ENCODE measurements around the gene MEIS2. TPM values are rescaled to one million over a fixed set of nuclear protein-coding genes. Genes with fewer than 3 reads are reported as not detected.

Gene MEIS2
- total and polyA plus RNA-seq, 2 experiments from 2014 or later: 224 to 432 TPM

GRCh38 chr15:36938764-36939163, 161.6 kb downstream of the MEIS2 start:
- peaks cover 11% of the 10 kb centered on the region for H3K36me3 ChIP-seq
- H3K27me3 ChIP-seq: no peaks in the 10 kb centered on the region
- no peak for DNase-seq (ENCODE audit: low read depth in 1 of 2, low spot score in 1 of 2)
- peak overlapping the region; percentile 71 for H3K27ac ChIP-seq
- H3K4me3 ChIP-seq: no peak overlapping the region
- H3K9me3 ChIP-seq (ENCODE audit: low read depth): no peaks in the 10 kb centered on the region
- peaks cover 79% of the 10 kb centered on the region for H3K4me1 ChIP-seq (ENCODE audit: low read depth)
- TF ChIP-seq CTCF (IDR thresholded peaks at IDR 0.05; ENCODE audit: low read depth, low read length): no peak

GRCh38 chr15:36938131-36938530, 162.2 kb downstream of the MEIS2 start:
- peak overlapping the region; percentile 71 for H3K27ac ChIP-seq

GRCh38 chr15:36936613-36937012, 163.7 kb downstream of the MEIS2 start:
- Histone ChIP-seq H3K4me3 (no peak overlapping the region), H3K4me1 (ENCODE audit: low read depth) (peaks cover 76% of the 10 kb centered on the region), H3K36me3 (peaks cover 15% of the 10 kb centered on the region), H3K9me3 (ENCODE audit: low read depth) (no peaks in the 10 kb centered on the region), H3K27ac (peak overlapping the region; percentile 71), H3K27me3 (no peaks in the 10 kb centered on the region)
- peak in 1 of 2 donors; percentile 68 for DNase-seq (ENCODE audit: low read depth in 1 of 2, low spot score in 1 of 2)
- no peak for TF ChIP-seq CTCF (IDR thresholded peaks at IDR 0.05; ENCODE audit: low read depth, low read length)

More at GRCh38 chr15:36938131-36938530, 162.2 kb downstream of the MEIS2 start:
- no peak for DNase-seq (ENCODE audit: low read depth in 1 of 2, low spot score in 1 of 2)
- TF ChIP-seq CTCF (IDR thresholded peaks at IDR 0.05; ENCODE audit: low read depth, low read length): no peak
- Histone ChIP-seq H3K36me3 (peaks cover 13% of the 10 kb centered on the region), H3K9me3 (ENCODE audit: low read depth) (no peaks in the 10 kb centered on the region), H3K4me3 (no peak overlapping the region), H3K27me3 (no peaks in the 10 kb centered on the region), H3K4me1 (ENCODE audit: low read depth) (peaks cover 79% of the 10 kb centered on the region)

- Histone ChIP-seq H3K4me1 (ENCODE audit: low read depth) (peaks cover 46% of the 10 kb centered on the region), H3K36me3 (peaks cover 26% of the 10 kb centered on the region)
- TF ChIP-seq CTCF (IDR thresholded peaks at IDR 0.05; ENCODE audit: low read depth, low read length): no peak
Measured at GRCh38 chr15:36933255-36933990, 166.9 kb downstream of the MEIS2 start.

GRCh38 chr15:36932070-36932469, 168.3 kb downstream of the MEIS2 start:
- Histone ChIP-seq H3K27ac (peak overlapping the region; percentile 66), H3K9me3 (ENCODE audit: low read depth) (no peaks in the 10 kb centered on the region), H3K27me3 (no peaks in the 10 kb centered on the region), H3K36me3 (peaks cover 32% of the 10 kb centered on the region), H3K4me1 (ENCODE audit: low read depth) (peaks cover 35% of the 10 kb centered on the region), H3K4me3 (no peak overlapping the region)
- no peak for DNase-seq (ENCODE audit: low read depth in 1 of 2, low spot score in 1 of 2)
- no peak for TF ChIP-seq CTCF (IDR thresholded peaks at IDR 0.05; ENCODE audit: low read depth, low read length)

More at GRCh38 chr15:36933255-36933990, 166.9 kb downstream of the MEIS2 start:
- no peak for DNase-seq (ENCODE audit: low read depth in 1 of 2, low spot score in 1 of 2)
- H3K4me3 ChIP-seq: no peak overlapping the region
- no peaks in the 10 kb centered on the region for H3K9me3 ChIP-seq (ENCODE audit: low read depth)
- H3K27me3 ChIP-seq: no peaks in the 10 kb centered on the region
- H3K27ac ChIP-seq: peak overlapping the region; percentile 66
